GM21367 (cell line): ENCODE data around the gene FXN.
"Not testable (repeated sequence)": the region's sequence is repeated elsewhere in the genome, so short reads cannot be mapped to it uniquely, and the experiment has no call there.

ENCODE experiments used
- ATAC-seq: cut with Tn5 transposase; IDR thresholded peaks from one replicate; pipeline ENCODE4 v1.9.1; 2021; ENCODE audit not compliant: unreplicated experiment

The FXN gene

GRCh38 chr9:69097923-69098593 is 62.5 kb downstream of the FXN start:
- ATAC-seq, result no peak

- not testable (repeated sequence) for ATAC-seq
These were observed 67.9 kb downstream of the FXN start for GRCh38 chr9:69103348-69103996.

GRCh38 chr9:69104830-69105527 is 69.4 kb downstream of the FXN start:
- ATAC-seq, result no peak

GRCh38 chr9:69107771-69108170 is 72.2 kb downstream of the FXN start:
- no peak for ATAC-seq

- ATAC-seq, result not testable (repeated sequence)
These were observed 73.2 kb downstream of the FXN start for GRCh38 chr9:69108706-69109105.

GRCh38 chr9:69109152-69109551 is 73.6 kb downstream of the FXN start:
- ATAC-seq, result no peak

GRCh38 chr9:69112646-69113045 is 77.1 kb downstream of the FXN start:
- not testable (repeated sequence) for ATAC-seq

- ATAC-seq, result no peak
These were observed 80.1 kb downstream of the FXN start for GRCh38 chr9:69115621-69116020.

GRCh38 chr9:69118656-69119055 is 83.1 kb downstream of the FXN start:
- no peak for ATAC-seq

- ATAC-seq, result no peak
These were observed 85.0 kb downstream of the FXN start for GRCh38 chr9:69120380-69121154.

- ATAC-seq, result peak; percentile 60
These were observed 85.9 kb downstream of the FXN start for GRCh38 chr9:69121155-69122081.

- peak; percentile 48 for ATAC-seq
These were observed 86.6 kb downstream of the FXN start for GRCh38 chr9:69122082-69122548.

GRCh38 chr9:69122549-69123141 is 87.1 kb downstream of the FXN start:
- ATAC-seq, result no peak

- ATAC-seq, result no peak
These were observed 95.2 kb downstream of the FXN start for GRCh38 chr9:69130456-69131441.

- no peak for ATAC-seq
These were observed 96.1 kb downstream of the FXN start for GRCh38 chr9:69131682-69132081.

GRCh38 chr9:69132361-69132760 is 96.8 kb downstream of the FXN start:
- ATAC-seq, result no peak

- ATAC-seq, result no peak
These were observed 98.9 kb downstream of the FXN start for GRCh38 chr9:69134412-69134811.

GRCh38 chr9:69136185-69136584 is 100.6 kb downstream of the FXN start:
- ATAC-seq, result no peak

- no peak for ATAC-seq
These were observed 101.2 kb downstream of the FXN start for GRCh38 chr9:69136779-69137178.
